Endothelial cell (in vitro differentiated cells): Measurements from ENCODE around the gene ADSS2. TPM values are rescaled to one million over a fixed set of nuclear protein-coding genes. Genes with fewer than 3 reads are reported as not detected.
A peak's percentile ranks its signal among the peaks of the same experiment; 100 is the strongest.
"Not testable (repeated sequence)": the region's sequence is repeated elsewhere in the genome, so short reads cannot be mapped to it uniquely, and the experiment has no call there.

ENCODE experiments used
- DNase-seq: peaks from one replicate; pipeline ENCODE4 v3.0.0; 2021; ENCODE audit warnings: low spot score
- H3K27ac Mint-ChIP-seq: one replicate; pipeline ENCODE4 v1.8.0; 2021; ENCODE audit warnings: mixed read lengths, inconsistent platforms; ENCODE audit not compliant: unreplicated experiment
- H3K27me3 Mint-ChIP-seq: one replicate; pipeline ENCODE4 v1.8.0; 2021; ENCODE audit warnings: mild to moderate bottlenecking, moderate library complexity, mixed read lengths, inconsistent platforms; ENCODE audit not compliant: unreplicated experiment
- H3K36me3 Mint-ChIP-seq: one replicate; pipeline ENCODE4 v1.8.0; 2021; ENCODE audit warnings: mild to moderate bottlenecking, low read depth, mixed read lengths, inconsistent platforms; ENCODE audit not compliant: unreplicated experiment
- H3K4me1 Mint-ChIP-seq: one replicate; pipeline ENCODE4 v1.8.0; 2021; ENCODE audit warnings: mild to moderate bottlenecking, mixed read lengths, inconsistent platforms; ENCODE audit not compliant: unreplicated experiment
- H3K4me3 Mint-ChIP-seq: one replicate; pipeline ENCODE4 v1.8.0; 2021; ENCODE audit warnings: mild to moderate bottlenecking, mixed read lengths, inconsistent platforms; ENCODE audit not compliant: unreplicated experiment
- H3K9me3 Mint-ChIP-seq: one replicate; pipeline ENCODE4 v1.8.0; 2021; ENCODE audit warnings: mixed read lengths, inconsistent platforms; ENCODE audit not compliant: unreplicated experiment
- total RNA-seq: library from RNA; stranded (reverse); fragmentation: NEBNext Ultra II Directional; extraction: Animal tissue kit (Norgen Biotek cat#: 25700); gene quantifications from one replicate; pipeline ENCODE4 v1.2.1, GENCODE V29; 2021; ENCODE audit not compliant: unreplicated experiment
- TF ChIP-seq, protein P1 (sequence below): fragments of 200-600 bp; sonication (generic); IDR thresholded peaks from one replicate; pipeline ENCODE4 v1.5.0; 2021; ENCODE audit warnings: antibody characterized with exemption; ENCODE audit not compliant: unreplicated experiment

ADSS2 gene
- total RNA-seq, 1 donor from 2014 or later = 35.4 TPM

DNA sequence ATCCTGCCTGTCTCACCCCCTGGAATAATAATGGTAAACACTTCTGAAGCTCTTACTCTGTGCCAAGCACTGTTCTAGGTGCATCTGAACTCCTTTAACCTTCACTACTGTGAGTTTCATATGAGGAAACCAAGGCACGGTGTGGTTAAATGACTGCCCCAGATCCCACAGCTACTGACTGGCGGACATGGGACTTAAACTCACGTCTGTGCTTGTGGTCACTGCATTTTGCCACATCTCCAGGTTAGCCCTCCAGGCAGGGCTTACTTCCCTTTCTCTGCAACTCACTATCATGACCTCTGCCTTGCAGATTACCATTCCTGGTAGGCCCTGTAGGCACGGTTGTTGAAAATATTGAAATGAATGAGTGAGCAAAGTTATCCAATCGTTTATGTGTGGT lies 83.4 kb downstream of the ADSS2 start:
- Mint-ChIP-seq H3K9me3 (no peaks in the 10 kb centered on the region), H3K4me1 (peaks cover 19% of the 10 kb centered on the region), H3K36me3 (peaks cover 7% of the 10 kb centered on the region), H3K27ac (peak overlapping the region; percentile 70), H3K27me3 (peaks cover 11% of the 10 kb centered on the region), H3K4me3 (no peak overlapping the region)
- DNase-seq = no peak
- TF ChIP-seq, protein P1, sequence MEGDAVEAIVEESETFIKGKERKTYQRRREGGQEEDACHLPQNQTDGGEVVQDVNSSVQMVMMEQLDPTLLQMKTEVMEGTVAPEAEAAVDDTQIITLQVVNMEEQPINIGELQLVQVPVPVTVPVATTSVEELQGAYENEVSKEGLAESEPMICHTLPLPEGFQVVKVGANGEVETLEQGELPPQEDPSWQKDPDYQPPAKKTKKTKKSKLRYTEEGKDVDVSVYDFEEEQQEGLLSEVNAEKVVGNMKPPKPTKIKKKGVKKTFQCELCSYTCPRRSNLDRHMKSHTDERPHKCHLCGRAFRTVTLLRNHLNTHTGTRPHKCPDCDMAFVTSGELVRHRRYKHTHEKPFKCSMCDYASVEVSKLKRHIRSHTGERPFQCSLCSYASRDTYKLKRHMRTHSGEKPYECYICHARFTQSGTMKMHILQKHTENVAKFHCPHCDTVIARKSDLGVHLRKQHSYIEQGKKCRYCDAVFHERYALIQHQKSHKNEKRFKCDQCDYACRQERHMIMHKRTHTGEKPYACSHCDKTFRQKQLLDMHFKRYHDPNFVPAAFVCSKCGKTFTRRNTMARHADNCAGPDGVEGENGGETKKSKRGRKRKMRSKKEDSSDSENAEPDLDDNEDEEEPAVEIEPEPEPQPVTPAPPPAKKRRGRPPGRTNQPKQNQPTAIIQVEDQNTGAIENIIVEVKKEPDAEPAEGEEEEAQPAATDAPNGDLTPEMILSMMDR = no peak

DNA sequence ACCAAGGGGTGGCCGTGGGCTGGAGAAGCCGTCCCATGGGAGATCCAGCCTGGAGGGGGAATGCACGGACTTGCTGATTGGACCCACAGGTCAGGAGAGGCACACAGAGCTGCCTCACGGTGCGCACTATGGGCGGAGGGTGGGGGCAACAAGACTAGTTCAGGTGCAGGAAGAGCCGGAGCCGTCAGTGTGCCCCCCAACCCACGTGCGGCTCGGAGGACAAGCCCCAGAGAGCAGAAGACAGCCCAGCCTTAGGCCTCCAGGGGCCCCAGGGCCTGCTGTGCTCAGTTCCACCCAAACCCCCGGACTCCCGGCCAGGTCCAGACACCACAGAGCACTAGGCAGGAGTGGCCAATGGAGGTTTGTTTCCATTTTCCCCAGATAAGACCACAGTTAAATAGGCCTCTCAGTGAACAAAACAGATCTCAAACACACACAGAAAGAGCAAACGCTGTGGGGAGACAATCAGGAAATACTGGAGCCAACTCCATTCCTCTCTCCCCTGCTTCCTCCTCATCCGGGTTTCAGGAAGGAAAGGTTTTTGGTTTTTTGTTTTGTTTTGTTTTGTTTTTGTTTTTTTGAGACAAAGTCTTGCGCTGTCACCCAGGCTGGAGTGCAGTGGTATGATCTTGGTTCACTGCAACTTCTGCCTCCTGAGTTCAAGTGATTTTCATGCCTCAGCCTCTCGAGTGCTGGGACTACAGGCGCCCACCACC lies 84.2 kb downstream of the ADSS2 start:
- no peak for DNase-seq
- H3K4me1 Mint-ChIP-seq = peaks cover 21% of the 10 kb centered on the region
- peaks cover 7% of the 10 kb centered on the region for H3K36me3 Mint-ChIP-seq
- H3K4me3 Mint-ChIP-seq = no peak overlapping the region
- H3K27ac Mint-ChIP-seq = peak overlapping the region; percentile 92
- peaks cover 11% of the 10 kb centered on the region for H3K27me3 Mint-ChIP-seq
- TF ChIP-seq, protein P1 = no peak
- no peaks in the 10 kb centered on the region for H3K9me3 Mint-ChIP-seq

DNA sequence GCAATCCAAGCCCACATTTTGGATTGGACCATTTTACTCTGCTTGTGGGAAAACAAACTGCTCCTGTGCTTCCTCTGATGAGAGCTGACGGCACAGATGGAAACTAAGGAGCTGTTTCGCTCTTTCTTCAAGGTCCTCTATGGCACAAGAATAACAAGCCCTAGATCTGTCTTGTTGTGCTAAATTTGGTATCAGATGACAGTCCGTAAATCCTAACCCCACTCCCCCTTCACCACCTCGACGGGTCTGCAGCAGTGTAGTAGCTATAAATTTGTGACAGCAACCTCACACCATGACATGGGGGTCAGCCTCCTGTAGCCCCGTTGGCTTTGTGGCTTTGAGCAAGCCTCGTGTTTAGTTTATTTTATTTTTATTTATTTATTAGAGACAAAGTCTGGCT lies 85.9 kb downstream of the ADSS2 start:
- DNase-seq = no peak
- Mint-ChIP-seq H3K4me3 (no peak overlapping the region), H3K36me3 (peaks cover 7% of the 10 kb centered on the region), H3K9me3 (no peaks in the 10 kb centered on the region), H3K27me3 (peaks cover 8% of the 10 kb centered on the region), H3K27ac (no peak overlapping the region), H3K4me1 (peaks cover 31% of the 10 kb centered on the region)
- TF ChIP-seq, protein P1 = no peak

DNA sequence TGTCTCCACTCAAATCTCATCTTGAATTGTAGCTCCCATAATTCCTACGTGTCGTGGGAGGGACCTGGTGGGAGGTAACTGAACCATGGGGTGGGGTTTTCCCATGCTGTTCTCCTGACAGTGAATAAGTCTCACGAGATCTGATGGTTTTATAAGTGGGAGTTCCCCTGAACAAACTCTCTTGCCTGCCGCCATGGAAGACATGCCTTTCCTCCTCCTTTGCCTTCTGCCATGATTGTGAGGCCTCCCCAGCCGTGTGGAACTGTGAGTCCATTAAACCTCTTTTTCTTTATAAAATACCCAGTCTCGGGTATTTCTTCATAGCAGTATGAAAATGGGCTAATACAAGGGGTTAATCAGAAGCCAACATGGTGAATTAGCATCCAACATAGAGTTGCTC lies 86.4 kb downstream of the ADSS2 start:
- H3K27me3 Mint-ChIP-seq, H3K36me3 Mint-ChIP-seq, H3K9me3 Mint-ChIP-seq, DNase-seq, H3K27ac Mint-ChIP-seq: not testable (repeated sequence)
- Mint-ChIP-seq H3K4me3 (peak overlapping the region; percentile 23), H3K4me1 (peaks cover 32% of the 10 kb centered on the region)

DNA sequence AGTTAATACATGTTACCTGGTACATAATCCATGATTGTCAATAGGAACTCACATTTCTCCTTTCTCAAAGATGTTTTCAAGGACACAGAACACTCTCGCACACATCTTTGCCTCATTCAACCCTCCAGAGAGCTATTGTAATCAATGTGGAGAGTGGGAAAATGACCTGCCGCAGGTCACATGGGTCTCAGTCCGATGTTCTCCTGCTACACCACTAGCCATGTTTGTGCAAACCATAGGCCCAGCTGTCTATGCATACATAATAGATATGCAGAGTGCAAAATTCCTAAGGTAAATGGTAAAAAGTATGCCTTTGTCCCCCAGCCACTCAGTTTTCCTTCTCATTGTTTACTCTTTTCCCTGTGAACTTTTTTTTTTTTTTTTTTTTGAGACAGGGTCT lies 89.2 kb downstream of the ADSS2 start:
- Mint-ChIP-seq H3K4me3 (no peak overlapping the region), H3K27me3 (peaks cover 10% of the 10 kb centered on the region), H3K9me3 (no peaks in the 10 kb centered on the region), H3K36me3 (peaks cover 7% of the 10 kb centered on the region), H3K27ac (peak overlapping the region; percentile 93), H3K4me1 (peaks cover 22% of the 10 kb centered on the region)
- no peak for DNase-seq
- TF ChIP-seq, protein P1 = no peak
